Umbilical cord (tissue), 2 donors: ENCODE results near the gene CIROP. TPM values are rescaled to one million over a fixed set of nuclear protein-coding genes. Genes with fewer than 3 reads are reported as not detected.

Experiments
- DNase-seq: peaks from one replicate; pipeline ENCODE4 v3.0.0-alpha.2; 2015; ENCODE audit warnings: low spot score
- total RNA-seq: library from RNA; depleted of rRNA; stranded (reverse); fragments of >200 nt; gene quantifications from one replicate; pipeline ENCODE4 v1.2.3, GENCODE V29; 2014; ENCODE audit warnings: low replicate concordance; ENCODE audit not compliant: insufficient read depth

The CIROP gene
- total RNA-seq, 1 donor from 2014 or later: 0.72 TPM

DNA sequence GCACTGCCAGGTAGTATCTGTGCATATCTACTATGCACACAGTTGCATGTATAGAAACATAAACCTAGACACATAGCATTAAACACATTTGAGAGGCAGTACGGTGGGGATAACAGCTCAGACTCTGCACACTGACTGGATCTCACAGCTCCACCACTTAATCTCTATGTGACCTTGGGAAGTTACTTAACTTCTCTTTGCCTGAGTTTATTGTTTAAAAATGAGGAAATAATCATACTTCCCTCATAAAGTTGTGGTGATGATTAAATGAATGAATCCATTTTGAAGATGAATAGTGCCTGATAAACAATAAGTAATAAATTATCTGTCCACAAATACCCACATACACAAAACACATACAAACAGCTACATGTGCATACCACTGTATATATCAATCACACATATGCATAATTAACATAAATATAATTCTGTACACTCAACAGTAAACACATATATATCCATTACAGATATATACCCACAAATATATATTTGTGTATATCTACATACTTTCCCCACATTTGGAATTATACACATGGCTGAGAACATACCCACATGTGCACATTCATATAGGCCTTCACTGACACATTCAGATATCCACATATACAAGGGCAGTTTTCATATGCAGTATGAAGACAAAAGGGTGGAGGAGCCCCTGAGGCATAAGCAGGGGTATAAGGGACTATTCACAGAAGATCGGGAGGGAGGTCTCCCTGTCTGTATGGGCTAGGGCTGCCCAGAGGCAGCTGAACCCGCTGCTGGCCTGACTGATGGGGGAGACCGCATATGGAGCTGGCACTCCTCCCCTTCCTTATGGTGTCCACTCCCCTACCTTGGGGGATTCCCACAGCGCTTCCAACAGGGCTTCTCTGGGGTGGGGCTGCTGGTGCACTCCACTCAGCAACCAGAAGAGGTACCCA, 53.4 kb downstream of the CIROP start:
- DNase-seq: no peak

Other genes starting within 250 kb of the CIROP start
- gene LRP10, start 233.2 kb downstream of the CIROP start, total RNA-seq: 22.9 TPM
- not detected for gene REM2, start 221.8 kb downstream of the CIROP start, total RNA-seq
- gene RBM23, start 185.8 kb downstream of the CIROP start, total RNA-seq: 56.8 TPM
- 86.9 TPM for gene PRMT5, start 175.6 kb downstream of the CIROP start, total RNA-seq
- gene HAUS4, start 147.9 kb downstream of the CIROP start, total RNA-seq: 27.0 TPM
- 69.1 TPM for gene AJUBA, start 122.4 kb downstream of the CIROP start, total RNA-seq
- gene C14orf93, start 94.8 kb downstream of the CIROP start, total RNA-seq: 12.3 TPM
- 100 TPM for gene PSMB5, start 70.1 kb downstream of the CIROP start, total RNA-seq
- gene PSMB11, start 62.8 kb downstream of the CIROP start, total RNA-seq: 2.2 TPM
- 5.3 TPM for gene CDH24, start 47.5 kb downstream of the CIROP start, total RNA-seq
- gene ACIN1, start 9.9 kb downstream of the CIROP start, total RNA-seq: 52.5 TPM
- 15.4 TPM for gene C14orf119, start 9.5 kb downstream of the CIROP start, total RNA-seq
- 6.0 TPM for gene CEBPE, start 14.3 kb upstream of the CIROP start, total RNA-seq
- gene SLC7A8, start 78.7 kb upstream of the CIROP start, total RNA-seq: 25.0 TPM
- gene RNF212B, start 132.9 kb upstream of the CIROP start, total RNA-seq: not detected
- gene HOMEZ, start 181.1 kb upstream of the CIROP start, total RNA-seq: 12.3 TPM
- 4.1 TPM for gene PPP1R3E, start 197.9 kb upstream of the CIROP start, total RNA-seq
- gene BCL2L2, start 201.8 kb upstream of the CIROP start, total RNA-seq: 20.0 TPM
- 24.1 TPM for gene PABPN1, start 216.5 kb upstream of the CIROP start, total RNA-seq
- 38.8 TPM for gene SLC22A17, start 247.9 kb upstream of the CIROP start, total RNA-seq